COR-L47 (cell line): ENCODE measurements around the gene LSP1.

ENCODE experiments used
- DNase-seq: peaks from one replicate; lab custom pipeline; 2025; lab: John Stamatoyannopoulos, UW

Gene LSP1

GRCh38 chr11:1890856-1891830, 38.3 kb downstream of the LSP1 start:
- DNase-seq, result no peak

- DNase-seq, result no peak
Observed at GRCh38 chr11:1891831-1892115, 38.9 kb downstream of the LSP1 start, which contains the start of gene PRR33. TSS of gene PRR33 (minus strand) at chr11:1891895. CDS start at chr11:1890584, 1,311 bp downstream.

GRCh38 chr11:1892116-1892515, 39.2 kb downstream of the LSP1 start:
- no peak for DNase-seq

GRCh38 chr11:1892558-1892957, 39.7 kb downstream of the LSP1 start:
- DNase-seq, result no peak

GRCh38 chr11:1893581-1894359, 40.9 kb downstream of the LSP1 start:
- DNase-seq, result no peak

GRCh38 chr11:1894759-1895158, 41.9 kb downstream of the LSP1 start:
- DNase-seq, result no peak

- DNase-seq, result no peak
Observed at GRCh38 chr11:1896468-1896867, 43.6 kb downstream of the LSP1 start.

GRCh38 chr11:1896923-1897322, 44.0 kb downstream of the LSP1 start:
- DNase-seq, result no peak

GRCh38 chr11:1899090-1899489, 46.2 kb downstream of the LSP1 start:
- DNase-seq, result no peak

GRCh38 chr11:1899686-1900085, 46.8 kb downstream of the LSP1 start:
- DNase-seq, result no peak

GRCh38 chr11:1906181-1906580, 53.3 kb downstream of the LSP1 start:
- DNase-seq, result no peak

- no peak for DNase-seq
Observed at GRCh38 chr11:1906611-1907423, 53.9 kb downstream of the LSP1 start.

- no peak for DNase-seq
Observed at GRCh38 chr11:1908618-1909017, 55.7 kb downstream of the LSP1 start.

- DNase-seq, result no peak
Observed at GRCh38 chr11:1909524-1909923, 56.6 kb downstream of the LSP1 start.

GRCh38 chr11:1912289-1912878, 59.5 kb downstream of the LSP1 start:
- no peak for DNase-seq

- no peak for DNase-seq
Observed at GRCh38 chr11:1913271-1914060, 60.6 kb downstream of the LSP1 start.

GRCh38 chr11:1915795-1916131, 62.9 kb downstream of the LSP1 start:
- DNase-seq, result no peak

- no peak for DNase-seq
Observed at GRCh38 chr11:1916132-1916985, 63.5 kb downstream of the LSP1 start.

GRCh38 chr11:1916986-1917522, 64.2 kb downstream of the LSP1 start:
- no peak for DNase-seq
